Measurements from ENCODE around the gene SENP1.

The SENP1 gene

DNA sequence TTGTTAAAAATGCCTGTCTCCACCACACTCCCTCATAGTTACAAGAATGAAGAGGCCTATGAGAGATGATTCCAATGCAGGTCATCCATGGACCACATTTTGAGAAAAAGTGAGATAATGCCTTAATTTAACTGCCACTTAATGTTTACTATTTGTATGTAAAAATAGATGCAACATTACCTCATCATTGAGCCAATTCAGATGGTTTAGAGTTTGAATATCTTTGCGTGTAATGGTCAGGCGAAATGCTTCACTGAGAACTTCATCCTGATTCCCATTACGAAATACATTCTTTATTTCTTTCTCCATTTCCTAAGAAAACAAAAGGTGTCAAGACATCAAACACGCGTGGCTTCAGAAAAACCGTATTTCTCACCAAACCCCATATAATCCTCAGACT, 42.3 kb downstream of the SENP1 start:
- no peak for DNase-seq

DNA sequence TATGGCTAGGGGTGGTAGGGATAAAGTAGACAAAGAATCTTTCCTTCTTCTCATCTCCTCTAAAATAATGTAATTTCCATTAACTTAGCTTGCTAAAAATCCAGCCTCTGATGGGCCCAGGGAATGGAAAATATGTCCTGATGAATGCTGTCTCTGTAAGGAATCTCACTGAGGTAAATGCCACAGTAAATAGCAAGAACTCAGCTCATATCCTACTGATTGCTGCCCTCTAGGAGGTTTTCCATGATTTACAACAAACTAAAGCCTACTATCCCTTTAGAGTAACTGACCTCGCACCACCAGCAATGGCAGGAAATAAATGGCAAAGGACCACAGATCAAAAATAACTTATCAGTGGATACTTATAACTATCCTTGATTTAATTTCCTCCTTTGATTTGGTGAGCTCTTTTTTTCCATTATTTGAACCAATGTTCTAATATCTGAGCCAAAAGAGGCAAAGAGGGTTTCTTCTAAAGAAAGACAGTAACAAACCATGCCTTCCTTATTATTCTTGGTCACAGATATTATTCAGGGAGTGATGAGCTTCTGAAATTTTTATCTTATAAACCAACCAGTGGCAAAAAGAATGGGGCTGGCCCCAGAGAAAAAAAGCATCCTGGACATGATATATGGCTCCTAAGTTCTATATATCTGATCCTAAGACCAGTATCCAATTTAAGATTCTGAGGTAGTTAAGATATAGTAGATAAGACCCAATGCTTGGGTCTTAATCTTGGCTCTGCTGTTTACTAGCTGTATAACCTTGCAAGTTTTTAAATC, 43.8 kb downstream of the SENP1 start:
- DNase-seq, result no peak

DNA sequence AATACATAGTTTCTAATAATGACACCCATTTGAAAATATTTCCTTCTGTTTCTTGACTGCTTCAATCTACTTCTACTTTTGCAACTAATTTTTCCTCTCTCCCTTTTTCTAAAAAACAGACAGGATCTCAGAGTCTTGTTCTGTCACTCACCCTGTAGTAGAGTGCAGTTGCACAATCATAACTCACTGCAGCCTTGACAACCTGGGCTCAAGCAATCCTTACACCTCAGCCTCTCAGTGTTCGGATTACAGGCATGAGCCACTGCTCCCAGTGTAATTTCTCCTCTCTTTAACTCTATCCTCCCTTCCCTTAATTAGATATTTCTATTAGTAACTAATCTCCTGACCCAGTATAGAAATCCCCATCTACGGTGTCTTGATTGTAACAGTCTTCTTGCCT, 45.4 kb downstream of the SENP1 start:
- DNase-seq, result no peak

DNA sequence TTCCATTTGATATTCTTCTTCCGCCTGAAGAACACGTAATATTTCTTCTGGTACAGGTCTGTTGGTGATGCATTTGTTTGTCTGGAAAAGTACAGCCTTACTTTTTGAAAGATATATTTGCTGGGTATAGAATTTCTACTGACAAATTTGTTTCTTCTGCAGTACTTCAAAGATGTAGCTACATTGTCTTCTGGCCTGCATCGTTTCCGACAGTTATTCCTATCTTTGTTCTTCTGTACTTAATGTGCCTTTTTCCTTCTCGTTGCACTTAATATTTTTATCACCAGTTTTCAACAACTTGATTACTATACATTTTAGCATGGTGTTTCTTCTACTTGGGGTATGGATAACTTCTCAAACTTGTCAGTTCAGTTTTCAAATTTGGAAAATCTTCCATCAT, 47.1 kb downstream of the SENP1 start:
- no peak for DNase-seq

DNA sequence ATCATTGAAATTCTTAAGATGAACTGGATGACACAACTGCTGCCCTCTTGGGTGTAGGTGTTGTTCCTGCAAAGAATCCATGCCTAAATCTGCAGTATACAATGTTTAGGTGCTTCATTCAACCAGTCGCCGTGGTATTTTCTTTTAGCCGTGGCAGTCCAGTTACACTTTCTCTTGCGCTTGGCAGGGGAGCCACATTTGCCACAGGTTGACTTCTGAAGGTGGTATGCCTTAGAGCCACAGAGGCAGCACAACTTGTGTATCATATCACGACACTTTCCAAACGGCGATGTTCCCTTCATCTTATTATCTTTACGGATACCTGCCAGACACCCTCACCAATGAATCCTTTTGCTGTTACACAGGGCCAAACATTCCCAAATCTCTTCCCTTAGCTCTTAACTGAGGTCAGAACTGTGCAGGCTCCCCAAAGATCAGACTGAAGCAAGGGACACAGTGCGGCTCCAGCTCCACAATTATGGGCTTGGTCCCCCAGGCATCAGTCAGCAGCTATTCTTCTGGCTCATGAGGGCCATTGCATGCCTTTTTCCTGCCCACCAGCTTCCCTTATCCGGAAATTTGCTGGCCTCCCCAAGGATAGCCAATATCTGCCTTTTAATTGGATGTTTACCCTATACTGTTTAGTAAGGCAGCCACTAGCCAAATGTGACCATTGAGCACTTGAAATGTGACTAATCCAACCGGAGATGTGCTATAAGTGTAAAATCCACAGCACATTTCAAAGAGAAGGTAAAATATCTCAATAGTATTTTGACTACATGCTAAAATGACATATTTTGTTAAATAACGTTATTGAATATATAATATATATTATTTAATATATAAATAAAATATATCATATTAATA, 50.7 kb downstream of the SENP1 start:
- DNase-seq, result no peak

DNA sequence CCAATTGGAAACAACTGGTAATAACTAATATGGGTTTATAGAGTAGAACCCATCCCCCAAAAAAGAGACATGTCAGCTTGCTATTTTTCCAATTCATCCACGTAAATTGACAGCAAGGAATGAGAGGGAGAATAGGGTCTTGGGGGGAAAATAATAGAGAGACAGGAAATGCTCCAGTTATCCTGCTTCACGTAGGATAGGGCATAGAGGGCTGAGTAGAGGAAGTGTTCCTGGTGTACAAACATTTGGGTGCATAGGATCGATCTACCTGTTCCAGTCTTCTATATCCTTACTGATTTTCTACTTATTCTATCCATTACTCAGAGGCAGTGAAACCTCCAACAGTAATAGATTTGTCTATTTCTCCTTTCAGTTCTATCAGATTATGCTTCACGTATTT, 52.0 kb downstream of the SENP1 start:
- DNase-seq, result no peak

DNA sequence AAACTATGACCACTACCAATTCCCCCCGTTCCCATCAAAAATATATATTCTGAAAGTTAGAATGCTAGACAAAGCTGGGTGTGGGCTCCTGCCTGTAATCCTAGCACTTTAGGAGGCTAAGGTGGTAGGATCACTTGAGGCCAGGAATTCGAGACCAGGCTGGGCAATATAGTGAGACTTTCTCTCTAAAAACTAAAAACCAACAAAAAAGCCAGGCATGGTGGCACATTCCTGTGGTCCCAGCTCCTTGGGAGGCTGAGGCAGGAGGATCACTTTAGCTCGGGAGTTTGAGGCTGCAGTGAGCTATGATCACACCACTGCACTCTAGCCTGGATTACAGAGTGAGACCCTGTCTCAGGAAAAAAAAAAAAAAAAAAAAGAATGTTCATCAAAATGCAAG, 52.8 kb downstream of the SENP1 start:
- no peak for DNase-seq

DNA sequence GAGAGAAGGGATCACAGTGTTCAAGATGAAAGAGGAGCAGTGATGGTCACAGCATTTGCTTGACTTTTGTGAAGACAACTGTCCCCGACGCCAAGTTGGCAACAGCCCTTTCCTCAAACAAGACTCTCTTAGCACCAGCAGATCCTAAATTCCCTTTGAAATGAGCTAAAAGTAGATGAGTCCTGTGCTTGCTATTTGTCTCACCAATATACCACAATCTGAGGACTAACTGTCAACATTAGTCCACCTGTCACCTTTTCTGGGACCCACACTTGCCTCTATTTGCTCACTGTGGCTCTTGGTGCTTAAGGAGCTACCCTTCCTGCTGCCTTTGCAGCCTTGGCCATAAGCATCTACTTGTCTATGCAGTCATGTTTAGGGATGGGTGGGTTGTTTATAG, 54.2 kb downstream of the SENP1 start:
- no peak for DNase-seq

DNA sequence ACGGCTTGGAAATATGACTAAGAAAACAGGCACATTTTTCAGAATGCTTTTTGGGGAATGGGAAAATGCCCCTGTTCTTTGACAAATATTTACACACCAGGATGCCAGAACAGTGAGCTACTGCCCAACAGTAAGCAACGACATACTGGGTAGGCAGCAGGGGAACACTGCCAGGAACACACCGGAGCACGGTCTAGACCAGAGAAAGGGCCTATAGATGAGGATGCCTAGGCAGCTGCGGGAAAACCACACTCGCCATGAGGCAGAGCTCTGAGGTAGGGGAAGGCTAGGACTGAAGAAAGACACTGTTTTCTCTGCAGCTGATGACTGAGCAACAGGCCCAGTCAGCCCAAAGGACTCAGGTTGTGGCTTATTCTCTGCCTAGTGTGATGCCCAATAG, 55.7 kb downstream of the SENP1 start:
- no peak for DNase-seq

DNA sequence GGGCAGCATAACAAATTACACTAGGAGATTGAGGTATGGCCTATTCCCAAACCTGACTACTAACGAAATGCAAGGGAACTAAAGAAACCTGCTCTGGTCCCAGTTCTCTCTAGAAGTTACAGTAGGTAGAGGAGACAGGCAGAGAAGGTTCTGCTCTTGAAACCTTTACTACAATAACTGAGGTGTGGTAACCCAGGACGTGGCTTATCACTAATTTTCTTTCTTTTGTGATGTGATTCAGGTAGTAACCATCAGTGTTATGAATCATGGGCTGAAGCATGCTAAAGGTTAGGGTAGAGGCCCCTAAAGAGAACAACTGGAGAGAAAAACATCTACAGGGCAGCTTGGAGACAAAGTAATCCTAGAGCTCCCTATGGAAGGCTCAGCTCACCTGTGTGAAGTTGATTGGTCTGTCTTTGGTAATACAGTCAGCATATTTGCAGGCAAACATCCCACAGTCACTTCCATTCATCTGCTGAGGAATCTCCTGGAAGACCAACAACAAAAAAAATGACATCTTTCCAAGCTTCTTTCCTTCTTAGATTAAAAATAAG, 59.8 kb downstream of the SENP1 start:
- DNase-seq, result no peak

DNA sequence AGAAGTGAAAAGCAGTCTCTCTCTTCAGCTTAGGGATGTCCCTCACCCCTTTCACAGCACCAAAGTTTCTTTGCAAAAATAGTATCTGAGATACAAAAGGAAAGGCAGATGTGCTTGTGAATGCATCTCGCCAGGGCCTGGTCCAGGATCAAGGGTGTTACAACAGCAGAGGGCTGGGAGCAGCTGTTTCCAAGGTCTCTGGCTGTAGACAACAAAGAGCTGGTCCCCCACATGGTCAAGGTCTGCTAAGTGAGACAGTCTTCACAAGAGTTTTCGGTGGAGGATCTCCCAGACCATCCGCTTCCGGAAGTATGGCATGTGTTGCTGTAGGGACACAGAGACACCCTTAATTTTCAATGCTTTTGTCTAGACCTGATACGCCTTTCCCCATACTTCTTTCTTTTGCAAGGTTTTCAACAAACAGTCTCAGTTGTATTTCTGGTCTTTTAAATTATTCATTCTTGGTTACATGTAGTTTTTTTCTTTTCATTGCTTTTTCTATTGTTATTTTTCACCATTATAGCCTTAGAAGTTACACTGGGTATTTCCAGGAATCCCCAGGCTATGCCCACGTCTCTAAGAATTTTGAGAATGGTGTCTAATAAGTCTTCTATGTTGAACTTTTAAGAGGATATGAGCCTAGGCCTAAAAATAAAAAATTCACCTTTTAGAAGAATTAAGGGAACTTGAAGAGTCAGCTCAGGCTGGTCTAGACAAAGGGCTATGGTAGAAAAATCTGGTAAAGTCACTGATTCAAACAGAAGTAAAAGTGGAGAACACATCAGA, 60.6 kb downstream of the SENP1 start:
- DNase-seq, result no peak

DNA sequence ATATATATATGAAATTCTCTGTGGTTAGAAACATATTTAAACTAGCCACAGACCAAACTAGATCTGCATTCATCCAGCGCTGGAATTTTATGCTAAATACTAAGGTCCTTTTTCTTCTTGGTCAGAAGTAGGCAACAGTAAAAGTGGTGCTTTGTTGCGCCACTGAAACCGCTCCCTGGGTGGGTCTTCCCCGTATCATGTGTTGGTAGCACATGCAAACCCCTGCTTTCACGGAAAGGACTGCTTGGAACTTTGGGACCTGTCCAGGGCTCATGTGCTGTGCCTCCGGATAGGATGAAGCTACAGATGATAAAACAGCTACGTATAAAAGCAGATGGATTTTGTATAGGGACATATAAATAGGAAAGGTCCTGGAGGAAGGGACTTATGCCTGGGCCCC, 61.5 kb downstream of the SENP1 start:
- DNase-seq, result no peak

DNA sequence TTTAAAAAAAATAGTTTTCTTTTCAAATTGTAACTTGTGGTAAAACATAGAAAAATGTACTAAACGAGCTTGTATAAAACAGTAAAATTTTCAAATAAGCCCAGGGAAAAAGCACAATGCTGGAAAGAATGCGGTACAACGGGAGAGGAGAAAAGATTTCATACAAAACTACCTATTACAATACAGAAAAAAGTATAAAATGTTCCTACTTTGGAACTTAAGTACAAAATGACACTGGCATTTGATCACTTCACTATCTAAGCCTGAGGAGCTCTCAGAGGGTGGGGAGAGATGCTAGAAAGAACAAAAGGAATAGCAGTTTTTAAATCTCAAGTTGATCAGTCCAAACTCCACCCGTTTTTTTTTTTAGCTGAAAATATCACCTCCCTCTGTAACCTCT, 62.1 kb downstream of the SENP1 start:
- DNase-seq, result no peak

DNA sequence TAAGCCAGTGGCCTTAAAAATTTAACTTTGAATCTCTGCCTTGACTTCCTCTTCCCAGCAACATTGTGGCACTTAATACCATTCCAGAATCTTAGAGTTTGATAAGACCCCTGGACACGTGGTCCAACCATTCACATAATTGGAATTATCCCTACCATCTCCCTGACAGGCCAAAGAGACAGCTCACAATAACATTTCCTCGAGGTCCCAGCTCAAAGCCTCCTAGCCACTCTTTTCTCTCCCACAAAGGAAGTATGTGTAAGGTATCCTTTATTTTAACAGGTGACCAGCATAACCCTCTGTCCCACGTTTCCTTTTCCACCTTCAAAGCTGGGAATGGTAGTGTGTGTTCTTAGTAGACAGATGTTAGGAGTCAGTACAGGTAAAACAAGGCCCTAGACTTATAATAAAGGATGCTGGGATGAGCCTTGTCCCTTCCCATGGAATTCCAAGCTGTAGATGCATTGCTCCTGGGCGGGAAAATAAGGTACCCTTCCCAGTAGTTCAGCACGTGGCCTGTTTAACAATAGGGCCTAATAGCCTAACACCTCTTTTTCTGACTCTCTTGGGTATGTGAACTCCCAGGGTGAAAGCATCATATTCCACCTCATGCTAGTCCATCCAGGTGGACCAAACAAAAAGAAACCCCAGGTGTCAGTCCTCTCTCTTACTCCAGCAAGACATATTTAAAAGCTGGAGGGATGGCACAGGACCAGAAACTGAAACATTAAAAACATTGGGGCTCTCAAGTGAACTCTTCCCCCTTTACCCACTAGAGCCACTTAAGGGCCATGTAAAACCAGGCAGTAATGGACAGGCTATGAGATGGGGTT, 64.1 kb downstream of the SENP1 start:
- DNase-seq, result no peak

DNA sequence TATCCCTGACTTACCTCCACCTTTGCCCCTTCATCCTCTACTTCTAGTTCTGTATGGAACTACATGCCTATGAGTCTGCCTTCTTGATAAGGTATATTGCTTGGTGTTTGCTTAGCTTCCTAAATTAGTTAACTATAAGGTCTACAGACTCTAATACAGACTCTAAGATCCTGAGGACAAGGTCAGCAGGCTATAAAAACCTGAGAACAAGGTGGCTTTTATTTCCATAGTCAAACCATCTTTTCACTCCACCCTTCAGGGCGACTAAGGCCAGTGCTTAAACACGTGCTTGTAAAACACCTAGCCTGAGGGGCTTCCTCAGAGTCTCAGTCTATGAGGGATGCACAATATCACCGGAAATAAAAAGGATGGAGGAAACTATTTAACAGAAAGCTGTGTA, 65.5 kb downstream of the SENP1 start:
- no peak for DNase-seq

DNA sequence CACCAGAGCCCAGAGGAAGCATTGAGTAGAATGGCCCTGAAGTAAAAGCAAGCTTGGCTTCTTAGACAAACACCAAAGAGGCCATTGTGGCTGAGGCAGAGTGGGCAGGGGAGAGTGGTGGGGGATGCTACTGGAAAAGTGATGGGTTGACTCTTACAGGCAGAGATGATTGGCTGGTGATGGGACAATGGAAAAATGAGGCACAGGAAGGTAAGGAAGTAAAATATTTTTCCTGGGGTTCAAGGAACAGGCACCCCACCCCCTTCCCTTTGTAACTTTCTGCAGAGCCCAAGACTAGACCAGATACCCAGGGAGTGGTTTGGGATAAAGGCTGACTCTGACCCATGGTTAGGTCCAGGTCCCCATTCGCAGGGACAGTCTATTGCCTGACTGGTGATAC, 66.7 kb downstream of the SENP1 start:
- DNase-seq, result no peak

DNA sequence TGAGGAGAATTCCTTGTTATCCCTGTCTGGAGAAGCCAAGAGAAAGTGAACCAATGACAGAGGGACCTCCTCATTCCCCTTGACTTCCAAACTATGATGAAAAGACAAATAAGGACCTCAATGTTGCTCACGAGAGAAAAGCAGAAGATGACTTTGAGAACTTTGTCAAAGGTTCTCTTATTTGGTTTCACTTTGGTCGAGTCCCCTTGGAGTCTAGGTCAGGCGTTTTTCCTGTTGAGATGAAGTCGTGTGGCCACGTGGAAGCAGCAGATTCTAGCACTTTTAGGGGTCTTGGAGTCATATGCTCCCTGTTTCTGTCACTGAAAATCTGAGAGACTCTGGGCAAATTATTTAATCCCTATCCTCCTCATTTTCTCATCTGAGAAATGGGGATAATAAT, 67.8 kb downstream of the SENP1 start:
- DNase-seq, result no peak

DNA sequence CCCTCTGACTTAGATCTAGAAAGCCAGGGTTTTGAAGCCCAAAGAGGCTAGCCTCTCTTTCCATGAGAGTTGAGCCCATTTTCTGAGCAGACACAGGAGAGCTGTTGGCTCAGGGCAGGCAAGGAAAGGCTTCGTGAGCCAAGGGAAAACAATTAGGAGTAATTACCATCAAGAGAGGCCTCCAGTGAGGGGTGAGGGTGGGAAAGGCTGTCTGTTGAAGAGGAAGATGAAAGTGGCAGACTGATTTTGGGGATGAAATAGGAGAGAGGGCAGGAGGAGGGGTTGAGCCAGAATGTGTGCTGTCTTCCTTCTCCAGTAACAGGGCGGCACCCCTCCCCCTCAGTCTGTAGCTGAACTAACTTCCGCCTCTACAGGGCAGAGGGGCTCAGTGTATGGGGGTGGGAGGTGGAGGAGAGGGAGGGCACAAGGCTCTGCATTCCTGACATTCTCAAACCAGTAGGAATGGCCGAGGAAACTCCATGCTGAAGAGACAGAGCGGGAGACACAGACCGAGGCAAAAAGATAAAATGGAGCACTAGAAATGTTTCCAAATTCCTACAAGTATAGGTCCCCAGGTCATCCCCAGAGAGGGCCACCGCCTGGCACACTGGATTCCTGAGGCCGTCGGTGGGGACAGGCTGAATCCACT, 68.5 kb downstream of the SENP1 start:
- DNase-seq, result no peak

DNA sequence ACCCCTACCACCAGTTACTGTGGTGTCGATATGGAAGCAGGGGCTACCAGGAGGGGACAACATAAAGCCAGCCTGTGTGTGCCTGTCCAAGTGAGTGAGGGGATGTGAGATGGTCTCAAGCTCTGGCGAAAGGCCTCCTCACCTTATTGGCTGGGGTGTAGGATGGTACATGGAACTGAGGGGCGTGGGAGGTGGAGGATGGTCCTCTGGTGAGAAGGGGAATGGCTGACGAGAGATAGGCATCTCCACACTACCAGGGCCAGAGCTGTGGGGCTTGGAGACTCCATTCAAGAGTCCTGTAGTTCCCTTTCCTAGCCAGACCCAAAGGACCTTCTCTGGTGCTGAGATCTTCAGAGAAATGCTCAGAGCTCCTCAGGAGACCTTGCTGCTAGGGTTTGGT, 69.1 kb downstream of the SENP1 start:
- no peak for DNase-seq

DNA sequence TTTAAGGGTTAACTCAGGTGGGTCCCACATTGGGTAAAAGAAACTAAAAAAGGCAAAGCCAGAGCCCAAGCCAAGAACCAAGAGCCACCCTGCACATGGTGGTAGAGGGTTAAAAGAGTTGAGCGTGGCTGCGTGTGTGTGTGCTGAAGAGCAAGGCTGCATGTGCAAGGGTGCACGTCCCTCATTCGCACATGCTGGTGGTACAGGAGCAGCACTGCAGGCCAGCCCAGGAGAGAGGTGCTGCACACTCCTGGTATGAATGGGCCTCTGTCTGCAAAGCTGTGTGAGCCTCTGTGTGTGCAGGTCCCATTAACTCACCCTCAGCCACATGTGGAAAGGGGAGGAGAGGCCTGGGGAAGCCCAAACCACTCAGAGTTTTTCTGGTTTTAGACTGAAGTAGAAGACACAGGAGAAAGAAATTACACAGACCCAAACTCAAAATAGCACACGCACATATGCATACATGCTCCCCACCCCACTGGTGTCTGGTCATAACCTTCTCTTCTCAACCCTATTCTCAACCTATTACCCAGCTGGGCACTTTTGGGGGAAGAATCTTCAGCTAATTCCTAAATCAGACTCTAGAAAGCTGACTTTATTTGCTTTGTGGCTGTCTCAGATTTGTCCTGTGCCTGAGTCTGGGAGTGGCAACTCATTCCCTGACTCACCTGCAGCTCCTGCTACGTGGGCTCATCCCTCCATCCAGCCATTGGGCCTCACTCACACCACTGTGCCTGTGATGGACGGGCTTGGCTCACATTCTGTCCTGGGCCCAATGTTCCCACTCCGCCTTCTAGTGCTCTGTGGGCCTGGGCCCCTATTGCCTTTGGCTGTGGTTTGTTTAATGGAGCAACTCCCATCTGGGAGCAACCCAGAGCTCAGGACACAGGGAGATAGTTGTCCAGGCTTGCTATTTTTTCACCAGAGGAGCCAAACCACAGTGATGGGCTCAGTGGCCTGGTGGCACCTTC, 70.8 kb downstream of the SENP1 start:
- DNase-seq, result no peak

DNA sequence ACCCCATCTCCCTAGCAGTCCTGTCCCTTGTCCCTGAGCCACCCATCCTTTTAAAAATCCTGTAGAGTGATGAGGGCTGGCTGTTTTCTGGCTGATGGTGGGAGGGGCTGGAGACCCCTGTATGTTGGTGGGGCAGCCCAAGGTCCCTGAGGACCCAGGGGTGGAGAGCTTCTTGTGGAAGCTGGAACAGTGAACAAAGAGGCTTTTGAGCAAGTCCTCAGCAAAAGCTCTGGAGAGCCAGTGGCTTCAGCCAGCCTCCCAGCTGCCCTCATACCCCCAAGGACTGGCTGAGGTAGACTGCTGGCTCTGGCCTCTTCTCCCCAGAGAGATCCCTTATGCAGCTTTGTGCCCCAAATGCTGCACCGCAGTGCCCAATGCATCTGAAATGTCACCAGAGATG, 72.4 kb downstream of the SENP1 start:
- DNase-seq, result no peak
